Measurements from ENCODE around the gene MARCHF3.
"Not testable (repeated sequence)": the region's sequence is repeated elsewhere in the genome, so short reads cannot be mapped to it uniquely, and the experiment has no call there.

Gene MARCHF3

DNA sequence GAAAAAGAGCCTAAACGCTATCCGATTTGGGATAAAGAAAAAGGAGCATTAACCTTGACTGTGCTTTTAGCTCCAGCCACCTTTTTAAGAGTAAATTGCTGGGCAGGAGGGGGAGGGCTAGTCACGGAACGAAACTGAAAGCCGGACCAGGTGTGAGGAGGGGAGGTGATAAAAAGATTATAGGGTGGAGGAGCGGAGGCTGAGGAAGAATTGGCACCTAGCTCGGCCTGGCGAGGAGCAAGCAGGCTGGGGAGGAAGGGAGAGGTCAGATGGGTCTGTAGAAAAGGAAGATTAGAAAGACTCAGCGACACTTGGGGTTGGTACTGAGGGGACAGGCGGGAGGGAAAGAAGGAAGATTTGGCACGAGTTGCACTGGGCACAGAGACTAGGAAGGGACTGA lies 187.0 kb downstream of the MARCHF3 start:
- H3K27me3 Mint-ChIP-seq, H3K36me3 Mint-ChIP-seq, H3K27ac Mint-ChIP-seq, H3K4me3 Mint-ChIP-seq, H3K9me3 Mint-ChIP-seq: not testable (repeated sequence)
- peaks cover 46% of the 10 kb centered on the region for H3K4me1 Mint-ChIP-seq

DNA sequence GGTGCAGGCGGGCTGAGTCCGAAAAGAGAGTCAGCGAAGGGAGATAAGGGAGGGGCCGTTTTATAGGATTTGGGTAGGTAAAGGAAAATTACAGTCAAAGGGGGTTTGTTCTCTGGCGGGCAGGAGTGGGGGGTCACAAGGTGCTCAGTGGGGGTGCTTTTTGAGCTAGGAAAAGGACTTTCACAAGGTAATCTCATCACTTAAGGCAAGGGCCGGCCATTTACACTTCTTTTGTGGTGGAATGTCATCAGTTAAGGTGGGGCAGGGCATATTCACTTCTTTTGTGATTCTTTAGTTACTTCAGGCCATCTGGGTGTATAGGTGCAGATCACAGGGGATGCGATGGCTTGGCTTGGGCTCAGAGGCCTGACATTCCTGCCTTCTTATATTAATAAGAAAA lies 191.0 kb downstream of the MARCHF3 start:
- H3K4me1 Mint-ChIP-seq, H3K9me3 Mint-ChIP-seq, H3K4me3 Mint-ChIP-seq, H3K27ac Mint-ChIP-seq, H3K27me3 Mint-ChIP-seq: not testable (repeated sequence)
- H3K36me3 Mint-ChIP-seq: peaks cover 11% of the 10 kb centered on the region

DNA sequence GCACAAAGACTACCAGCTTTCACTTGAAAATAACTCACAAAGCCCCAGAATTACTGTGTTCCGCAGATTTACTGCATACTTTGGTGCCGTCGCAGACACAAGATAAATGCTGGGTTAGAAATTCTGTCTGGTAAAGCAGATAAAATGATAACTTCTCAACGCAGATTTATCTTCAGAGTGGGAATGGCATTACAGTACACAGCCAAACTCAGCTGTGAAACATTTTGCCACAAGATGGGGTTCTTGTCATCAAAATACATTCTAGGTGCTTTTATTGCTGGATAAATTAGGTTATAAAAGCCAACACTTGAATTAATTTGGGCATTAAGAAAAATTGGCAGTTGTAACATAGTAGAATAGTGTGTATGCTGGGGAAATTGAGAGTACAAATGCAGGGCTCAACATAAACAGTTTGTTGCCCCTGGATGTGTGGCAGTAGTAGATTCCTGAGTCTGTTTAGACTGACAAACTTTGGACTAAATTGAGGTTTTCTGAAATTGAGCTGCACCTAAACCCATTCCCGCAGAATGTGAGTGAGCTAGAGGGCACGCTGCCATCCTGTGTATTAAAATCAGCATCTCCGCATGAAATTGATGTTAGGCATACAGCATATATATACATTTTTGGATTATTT lies 192.3 kb downstream of the MARCHF3 start:
- H3K4me3 Mint-ChIP-seq: no peak overlapping the region
- peak overlapping the region; percentile 10 for H3K27ac Mint-ChIP-seq
- H3K9me3 Mint-ChIP-seq: no peaks in the 10 kb centered on the region
- H3K36me3 Mint-ChIP-seq: peaks cover 16% of the 10 kb centered on the region
- no peaks in the 10 kb centered on the region for H3K4me1 Mint-ChIP-seq
- no peaks in the 10 kb centered on the region for H3K27me3 Mint-ChIP-seq

DNA sequence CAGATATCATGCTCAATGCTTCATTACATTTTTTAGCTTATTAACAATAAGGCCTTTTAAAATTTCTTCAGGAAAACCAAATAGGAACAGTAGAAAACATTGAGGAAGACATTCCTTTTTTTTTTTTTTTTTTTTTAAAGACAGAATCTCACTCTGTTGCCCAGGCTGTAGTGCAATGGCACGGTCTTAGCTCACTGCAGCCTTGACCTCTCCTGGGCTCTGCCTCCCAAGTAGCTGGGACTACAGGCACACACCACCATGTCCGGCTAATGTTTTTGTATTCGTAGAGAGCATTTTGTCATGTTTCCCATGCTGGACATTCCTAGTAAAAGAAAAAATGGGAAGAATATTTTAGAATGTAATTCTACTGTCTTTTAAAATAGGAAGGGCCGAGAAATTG lies 193.1 kb downstream of the MARCHF3 start:
- Mint-ChIP-seq H3K4me3 (no peak overlapping the region), H3K4me1 (no peaks in the 10 kb centered on the region), H3K9me3 (no peaks in the 10 kb centered on the region), H3K36me3 (peaks cover 16% of the 10 kb centered on the region), H3K27me3 (no peaks in the 10 kb centered on the region), H3K27ac (no peak overlapping the region)

DNA sequence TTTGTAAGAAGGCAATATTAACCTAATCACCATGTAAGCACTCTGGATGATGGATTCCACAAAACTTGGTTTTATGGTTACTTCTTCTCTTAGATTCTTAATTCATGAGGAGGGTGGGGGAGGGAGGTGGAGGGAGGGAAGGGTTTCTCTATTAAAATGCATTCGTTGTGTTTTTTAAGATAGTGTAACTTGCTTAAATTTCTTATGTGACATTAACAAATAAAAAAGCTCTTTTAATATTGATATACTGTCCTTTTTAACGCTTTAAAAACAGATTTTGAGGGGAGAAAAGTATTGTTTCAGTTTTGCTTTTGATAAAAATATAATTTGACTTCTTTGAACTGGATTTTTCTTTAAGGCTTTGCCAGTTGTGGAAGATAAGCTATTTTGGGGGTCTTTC lies 193.6 kb downstream of the MARCHF3 start:
- no peak overlapping the region for H3K27ac Mint-ChIP-seq
- H3K36me3 Mint-ChIP-seq: peaks cover 16% of the 10 kb centered on the region
- H3K4me3 Mint-ChIP-seq: no peak overlapping the region
- H3K27me3 Mint-ChIP-seq: no peaks in the 10 kb centered on the region
- H3K4me1 Mint-ChIP-seq: no peaks in the 10 kb centered on the region
- no peaks in the 10 kb centered on the region for H3K9me3 Mint-ChIP-seq

DNA sequence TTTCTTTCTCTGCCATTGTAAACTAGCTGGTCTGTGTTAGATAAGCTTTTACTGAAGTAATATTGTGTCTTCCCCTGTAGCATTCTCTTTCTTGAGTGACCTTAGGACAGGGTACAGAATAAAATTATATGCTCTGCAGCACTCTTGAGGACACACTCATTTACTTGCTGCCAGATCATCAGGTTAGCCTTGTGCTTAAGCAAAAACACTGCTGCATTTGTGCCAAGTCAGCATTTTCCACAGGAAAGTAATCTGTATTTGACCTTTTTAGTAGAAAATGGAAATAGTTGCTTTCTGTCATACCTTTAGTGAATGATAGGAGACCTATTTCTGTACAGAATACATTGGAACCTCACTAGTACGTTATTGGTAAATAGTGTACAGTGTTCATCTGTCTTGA lies 199.2 kb downstream of the MARCHF3 start:
- Mint-ChIP-seq H3K4me3 (no peak overlapping the region), H3K4me1 (no peaks in the 10 kb centered on the region), H3K27ac (peak overlapping the region; percentile 46), H3K36me3 (peaks cover 25% of the 10 kb centered on the region), H3K9me3 (no peaks in the 10 kb centered on the region), H3K27me3 (no peaks in the 10 kb centered on the region)

DNA sequence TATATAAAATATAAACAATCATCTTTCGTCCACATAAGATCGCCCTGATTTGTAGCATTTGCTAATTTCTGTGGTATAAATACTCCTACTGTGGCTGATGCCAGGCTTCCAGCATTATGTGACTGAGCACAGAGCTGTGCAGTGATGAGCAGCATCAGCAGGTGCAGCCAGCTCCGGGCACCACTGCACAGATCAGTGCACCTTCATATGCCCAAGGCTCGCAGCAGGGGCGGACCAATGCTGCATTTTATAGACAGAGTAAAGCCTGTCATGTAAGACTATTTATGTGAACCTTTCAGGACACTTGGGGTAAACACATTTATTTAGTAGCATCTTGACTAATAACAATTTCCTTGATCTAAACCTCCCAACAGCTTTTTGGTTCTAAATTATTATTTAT lies 200.3 kb downstream of the MARCHF3 start:
- H3K4me3 Mint-ChIP-seq: no peak overlapping the region
- H3K9me3 Mint-ChIP-seq: no peaks in the 10 kb centered on the region
- peaks cover 27% of the 10 kb centered on the region for H3K36me3 Mint-ChIP-seq
- no peaks in the 10 kb centered on the region for H3K27me3 Mint-ChIP-seq
- no peaks in the 10 kb centered on the region for H3K4me1 Mint-ChIP-seq
- H3K27ac Mint-ChIP-seq: no peak overlapping the region

DNA sequence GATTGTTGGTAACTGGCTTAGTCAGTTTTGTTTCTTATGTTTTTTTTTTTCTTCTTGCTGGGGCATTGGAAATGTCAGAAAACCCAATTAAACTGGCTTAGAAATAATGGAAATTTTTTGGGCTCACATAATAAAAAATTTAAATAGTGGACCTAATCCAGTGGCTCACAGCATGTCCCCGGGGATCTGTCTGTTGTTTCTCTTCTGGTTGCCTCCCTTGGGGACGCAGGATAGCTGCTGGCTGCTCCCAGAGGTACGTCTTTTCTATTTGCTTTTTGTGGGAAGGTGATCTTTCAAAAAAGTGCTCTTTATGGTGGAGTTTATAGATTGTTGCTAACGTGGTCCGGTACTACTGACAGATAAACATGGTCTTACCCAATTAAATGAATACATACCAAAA lies 201.3 kb downstream of the MARCHF3 start:
- Mint-ChIP-seq H3K9me3 (no peaks in the 10 kb centered on the region), H3K4me1 (no peaks in the 10 kb centered on the region), H3K27ac (no peak overlapping the region), H3K36me3 (peaks cover 24% of the 10 kb centered on the region), H3K4me3 (no peak overlapping the region), H3K27me3 (no peaks in the 10 kb centered on the region)

DNA sequence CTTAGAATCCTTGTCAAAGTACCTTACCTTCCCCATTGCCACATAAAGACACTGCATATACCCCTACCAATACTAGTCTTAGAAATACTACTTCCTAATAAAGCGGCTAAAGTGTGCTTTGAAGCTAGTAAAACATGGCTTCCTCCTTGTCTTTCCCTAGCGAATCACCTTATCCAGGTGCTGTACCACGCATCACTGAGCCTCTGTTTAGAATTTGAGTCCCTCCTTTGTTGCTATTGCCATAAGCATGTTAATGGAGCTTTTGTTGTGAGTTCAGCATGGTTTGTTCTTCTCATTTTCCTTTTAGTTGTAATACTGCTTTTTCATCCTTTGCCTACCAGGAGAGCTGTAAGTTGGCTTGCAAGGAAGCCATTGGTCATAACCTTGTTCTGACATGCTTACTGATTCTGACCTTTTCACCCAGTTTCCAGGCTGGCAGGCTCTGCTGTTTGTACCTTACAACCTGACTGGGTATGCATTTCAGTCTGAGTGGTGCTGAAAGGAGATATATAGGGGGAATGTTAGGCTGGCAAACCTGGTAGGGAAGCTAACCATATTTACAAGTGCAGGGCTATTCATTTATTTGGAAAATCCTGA lies 203.6 kb downstream of the MARCHF3 start:
- Mint-ChIP-seq H3K4me1 (no peaks in the 10 kb centered on the region), H3K36me3 (peaks cover 20% of the 10 kb centered on the region), H3K4me3 (no peak overlapping the region), H3K9me3 (no peaks in the 10 kb centered on the region), H3K27me3 (no peaks in the 10 kb centered on the region), H3K27ac (no peak overlapping the region)

DNA sequence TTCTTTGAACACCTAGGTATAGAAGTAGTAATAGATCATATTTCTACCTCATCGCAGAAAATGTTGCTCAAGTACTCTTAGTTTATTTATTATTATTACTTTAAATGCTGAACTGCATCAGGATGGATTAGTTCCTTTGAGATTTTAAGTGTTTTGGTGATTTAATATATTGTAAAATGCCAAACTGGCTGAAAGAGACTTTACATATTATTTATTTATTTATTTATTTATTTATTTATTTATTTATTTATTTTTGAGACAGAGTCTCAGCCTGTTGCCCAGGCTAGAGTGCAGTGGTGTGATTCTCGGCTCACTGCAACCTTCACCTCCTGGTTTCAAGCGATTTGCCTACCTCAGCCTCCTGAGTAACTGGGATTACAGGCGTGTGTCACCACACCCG lies 211.1 kb downstream of the MARCHF3 start:
- Mint-ChIP-seq H3K36me3 (peaks cover 16% of the 10 kb centered on the region), H3K27me3 (no peaks in the 10 kb centered on the region), H3K4me3 (no peak overlapping the region), H3K4me1 (peaks cover 13% of the 10 kb centered on the region), H3K9me3 (no peaks in the 10 kb centered on the region), H3K27ac (no peak overlapping the region)

DNA sequence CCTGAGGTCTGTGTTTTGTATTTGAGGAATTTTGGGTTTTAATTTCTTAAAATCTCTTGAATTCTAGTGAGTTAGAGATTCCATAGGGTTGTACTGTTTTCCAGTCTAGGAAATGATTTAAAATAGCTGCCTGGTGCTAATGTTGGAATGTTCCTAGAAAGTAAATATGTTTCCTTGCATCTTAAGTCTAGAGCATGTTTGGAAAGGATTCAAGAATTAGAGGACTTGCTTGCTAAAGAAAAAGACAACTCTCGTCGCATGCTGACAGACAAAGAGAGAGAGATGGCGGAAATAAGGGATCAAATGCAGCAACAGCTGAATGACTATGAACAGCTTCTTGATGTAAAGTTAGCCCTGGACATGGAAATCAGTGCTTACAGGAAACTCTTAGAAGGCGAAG lies 211.6 kb downstream of the MARCHF3 start:
- Mint-ChIP-seq H3K9me3 (no peaks in the 10 kb centered on the region), H3K27ac (no peak overlapping the region), H3K27me3 (no peaks in the 10 kb centered on the region), H3K4me1 (peaks cover 16% of the 10 kb centered on the region), H3K4me3 (no peak overlapping the region), H3K36me3 (peaks cover 16% of the 10 kb centered on the region)

Data from activated naive CD4-positive, alpha-beta T cell treated with anti-CD3 and anti-CD28 coated beads, Interleukin-2, amount 50 U/mL, for 24 hours (primary cell).